Myocyte (in vitro differentiated cells): Measurements from ENCODE around the gene ACTN1. TPM values are rescaled to one million over a fixed set of nuclear protein-coding genes. Genes with fewer than 3 reads are reported as not detected.

ENCODE experiments used
- DNase-seq: peaks from one replicate; pipeline ENCODE4 v3.0.0-alpha.2; 2012; ENCODE audit warnings: low read depth
- total RNA-seq: library from RNA; depleted of rRNA; stranded (reverse); fragments of >200 nt; gene quantifications from 2 replicates; pipeline ENCODE4 v1.2.3, GENCODE V29; 2014

Gene ACTN1
- total RNA-seq, 1 donor from 2014 or later: 188 TPM

DNA sequence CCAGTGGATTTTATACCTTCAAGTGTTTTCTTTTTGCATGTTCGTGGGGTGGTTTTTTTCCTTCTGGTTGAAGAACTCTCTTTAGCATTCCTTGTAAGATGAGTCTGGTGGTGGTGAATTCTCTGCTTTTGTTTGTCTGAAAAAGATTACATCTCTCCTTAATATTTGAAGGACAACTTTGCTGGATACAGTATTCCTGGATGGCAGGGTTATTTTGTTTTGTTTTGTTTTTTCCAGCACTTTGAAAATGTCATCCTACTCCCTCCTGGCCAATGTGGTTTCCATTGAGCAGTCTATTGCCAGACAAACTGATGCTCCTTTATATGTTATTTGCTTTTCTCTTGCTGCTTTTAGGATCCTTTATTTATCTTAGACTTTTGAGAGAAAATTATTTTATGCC lies 143.0 kb downstream of the ACTN1 start:
- no peak for DNase-seq

DNA sequence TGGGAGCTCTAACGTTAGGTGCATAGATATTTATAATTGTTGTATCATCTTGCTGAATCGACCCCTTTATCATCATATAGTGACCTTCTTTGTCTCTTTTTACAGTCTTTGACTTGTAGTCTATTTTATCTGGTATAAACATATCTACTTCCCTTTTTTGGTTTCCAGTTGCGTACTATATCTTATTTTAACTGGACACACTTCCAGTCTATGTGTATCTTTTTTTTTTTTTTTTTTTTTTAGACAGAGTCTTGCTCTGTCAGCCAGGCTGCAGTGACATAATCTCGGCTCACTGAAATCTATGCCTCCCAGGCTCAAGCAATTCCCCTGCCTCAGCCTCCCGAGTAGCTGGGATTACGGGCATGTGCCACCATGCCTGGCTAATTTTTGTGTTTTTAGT lies 144.3 kb downstream of the ACTN1 start:
- no peak for DNase-seq

DNA sequence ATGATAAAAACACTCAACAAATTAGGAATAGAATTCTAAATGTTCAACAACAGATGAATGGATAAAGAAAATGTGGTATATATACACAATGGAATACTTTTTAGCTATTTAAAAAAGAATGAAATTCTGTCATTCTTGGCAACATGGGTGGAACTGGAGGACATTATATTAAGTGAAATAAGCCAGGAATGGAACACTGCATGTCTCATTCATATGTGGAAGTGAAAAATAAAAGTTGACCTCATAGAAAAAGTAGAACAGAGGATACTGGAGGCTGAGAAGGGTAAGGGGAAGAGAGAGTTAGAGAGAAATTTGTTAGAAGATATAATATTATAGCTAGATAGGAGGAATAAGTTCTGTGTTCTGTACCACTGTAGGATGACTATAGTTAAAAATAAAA lies 150.4 kb downstream of the ACTN1 start:
- no peak for DNase-seq

DNA sequence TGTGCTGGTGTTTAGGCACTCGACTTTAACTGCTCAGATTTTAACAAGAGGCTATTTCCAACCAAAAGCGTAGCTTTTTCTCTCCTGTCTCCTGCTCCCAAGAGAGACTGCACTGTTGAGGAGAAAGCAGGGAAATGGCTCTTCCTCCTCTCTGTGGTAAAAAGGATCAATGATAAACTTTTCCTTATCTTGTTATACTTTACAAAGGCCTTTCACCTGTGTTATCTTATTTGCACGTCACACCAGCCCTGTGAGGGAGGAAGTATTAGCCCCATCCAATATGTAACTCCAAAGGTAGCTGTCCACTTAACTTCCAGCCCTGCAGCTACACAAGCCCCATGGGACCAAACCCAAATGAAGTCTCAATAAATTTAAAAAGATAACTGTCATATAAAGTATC lies 153.4 kb downstream of the ACTN1 start:
- DNase-seq: no peak

DNA sequence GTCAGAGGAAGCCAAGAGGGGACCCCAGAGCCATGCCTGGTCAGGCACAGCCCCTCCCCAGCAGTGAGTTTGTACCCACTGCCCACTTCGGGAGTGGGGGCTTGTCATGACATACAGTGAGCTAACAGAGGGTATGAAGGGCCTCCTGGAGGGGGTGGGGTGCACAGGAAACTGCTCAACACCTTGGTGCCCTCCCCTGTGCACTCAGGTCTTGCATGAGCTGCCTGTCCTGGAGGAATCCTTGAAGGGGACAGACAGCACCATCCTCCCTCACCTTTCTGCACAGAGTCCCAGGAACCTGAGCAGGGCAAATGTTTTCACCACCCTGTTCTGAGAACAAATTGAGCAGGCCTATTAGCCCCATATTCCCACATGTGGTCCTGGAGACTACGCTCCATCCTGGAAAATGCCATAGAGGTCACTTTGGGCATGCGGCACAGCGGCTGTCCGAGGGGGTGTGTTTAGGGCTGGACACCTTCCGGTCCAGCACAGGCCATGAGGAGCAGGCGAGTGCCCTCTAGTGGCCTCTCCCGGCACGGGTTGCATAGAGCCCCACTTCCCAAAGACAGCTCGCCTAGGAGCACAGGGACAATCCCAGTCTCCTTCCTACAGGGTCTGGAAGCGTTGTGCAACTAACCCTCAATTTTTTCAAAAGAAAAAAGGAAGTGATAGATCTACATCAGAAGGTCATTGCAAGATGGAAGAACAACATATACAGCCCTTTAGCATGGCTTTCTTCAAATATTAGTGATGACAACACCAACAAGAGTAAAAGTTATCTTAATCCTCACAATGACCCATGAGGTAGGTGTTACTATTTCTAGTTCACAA lies 154.4 kb downstream of the ACTN1 start:
- peak; percentile 90 for DNase-seq

DNA sequence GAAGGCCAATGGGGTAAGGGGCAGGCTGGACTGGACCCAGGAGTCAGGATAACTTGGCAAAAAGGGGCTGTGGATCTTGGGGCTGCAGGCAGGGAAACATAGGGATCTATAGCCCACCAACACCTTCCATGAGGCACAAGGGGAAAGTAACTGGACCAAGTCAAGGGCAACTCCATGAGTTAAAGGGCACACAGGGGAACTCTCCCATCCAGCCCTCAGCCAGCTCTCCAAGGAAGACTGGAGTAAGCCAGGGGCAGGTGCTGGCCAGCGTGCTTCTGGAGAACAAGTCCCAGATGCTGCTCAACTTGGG lies 154.9 kb downstream of the ACTN1 start:
- no peak for DNase-seq

Other genes starting within 250 kb of the ACTN1 start
- 194 and 260 TPM in 2 replicates for gene ZFP36L1, start 186.2 kb downstream of the ACTN1 start, total RNA-seq
- gene DCAF5, start 173.8 kb upstream of the ACTN1 start, total RNA-seq: 41.6 and 41.8 TPM in 2 replicates
- gene EXD2, start 212.2 kb upstream of the ACTN1 start, total RNA-seq: 13.6 and 20.6 TPM in 2 replicates